Vagina (tissue), 2 donors: ENCODE results near the gene SHROOM4. TPM values are rescaled to one million over a fixed set of nuclear protein-coding genes. Genes with fewer than 3 reads are reported as not detected.

Source experiments
- DNase-seq, 2 donors: peaks; one replicate each; pipeline ENCODE4 v3.0.0-alpha.2; 2017; ENCODE audit errors: extremely low spot score in 2 of 2
- H3K27ac ChIP-seq: fragments of 200-600 bp; sonication (generic); one replicate; pipeline ENCODE4 v1.5.1; 2019
- H3K27me3 ChIP-seq: fragments of 200-600 bp; sonication (generic); one replicate; pipeline ENCODE4 v1.5.1; 2019
- H3K36me3 ChIP-seq, 2 donors: fragments of 200-600 bp; sonication (generic); one replicate each; pipeline ENCODE4 v1.5.1; 2017 to 2019
- H3K4me1 ChIP-seq: fragments of 200-600 bp; sonication (generic); one replicate; pipeline ENCODE4 v1.5.1; 2019
- H3K4me3 ChIP-seq, 2 donors: fragments of 200-600 bp; sonication (generic); 1 replicate in 1 of 2; 2 replicates in 1 of 2; pipeline ENCODE4 v1.5.1; 2016 to 2019
- H3K9me3 ChIP-seq: fragments of 200-600 bp; sonication (generic); one replicate; pipeline ENCODE4 v1.5.1; 2019
- CTCF ChIP-seq, 3 experiments: fragments of 450-650 bp in 2 of 3; fragments of 200-600 bp in 1 of 3; sonication (generic) in 1 of 3; IDR thresholded peaks; one replicate each; pipeline ENCODE4 v1.5.1; 2017 to 2019; ENCODE audit warnings: antibody characterized with exemption in 3 of 3, mild to moderate bottlenecking in 2 of 3, moderate library complexity in 2 of 3
- POLR2A ChIP-seq, 2 donors: fragments of 450-650 bp; IDR thresholded peaks; one replicate each; pipeline ENCODE4 v1.6.1; 2017; ENCODE audit warnings: antibody characterized with exemption in 2 of 2, mild to moderate bottlenecking in 2 of 2, moderate library complexity in 2 of 2
- POLR2AphosphoS5 ChIP-seq, 2 donors: sonication (generic); formaldehyde crosslinking; IDR thresholded peaks; one replicate each; pipeline ENCODE4 v1.9.0; 2017; ENCODE audit warnings: antibody characterized with exemption in 2 of 2, mild to moderate bottlenecking in 2 of 2, low read depth in 1 of 2; ENCODE audit not compliant: insufficient read depth in 1 of 2
- intact Hi-C: fragments of 100-400 bp; cut with DNase I; formaldehyde crosslinking; loops from one replicate; pipeline ENCODE4 v1.15.1; 2023
- total RNA-seq: library from RNA; depleted of rRNA; stranded (reverse); fragments of >200 nt; gene quantifications from one replicate; pipeline ENCODE4 v1.2.3, GENCODE V29; 2016

SHROOM4 gene
- total RNA-seq, 1 donor from 2014 or later = 10.1 TPM

- H3K4me3 ChIP-seq = no peak overlapping the region
- H3K4me1 ChIP-seq = peaks cover 10% of the 10 kb centered on the region
- H3K9me3 ChIP-seq = no peaks in the 10 kb centered on the region
- intact Hi-C loops = no loop called here
- no peaks in the 10 kb centered on the region for H3K36me3 ChIP-seq
- no peak for DNase-seq
- H3K27ac ChIP-seq = no peak overlapping the region
- H3K27me3 ChIP-seq = no peaks in the 10 kb centered on the region
- TF ChIP-seq POLR2A (IDR thresholded peaks at IDR 0.05) = no peak
- no peak for TF ChIP-seq CTCF (IDR thresholded peaks at IDR 0.05)
- no peak for TF ChIP-seq POLR2AphosphoS5 (IDR thresholded peaks at IDR 0.05; ENCODE audit: insufficient read depth in 1 of 2, low read depth in 1 of 2)
Observed at GRCh38 chrX:50704360-50704759, 109.6 kb downstream of the SHROOM4 start.

- no peak overlapping the region for H3K4me3 ChIP-seq
- H3K9me3 ChIP-seq = no peaks in the 10 kb centered on the region
- no peaks in the 10 kb centered on the region for H3K27me3 ChIP-seq
- H3K4me1 ChIP-seq = no peaks in the 10 kb centered on the region
- intact Hi-C loops = no loop called here
- no peaks in the 10 kb centered on the region for H3K36me3 ChIP-seq
- DNase-seq = no peak
- TF ChIP-seq POLR2A (IDR thresholded peaks at IDR 0.05) (no peak), CTCF (IDR thresholded peaks at IDR 0.05) (no peak), POLR2AphosphoS5 (IDR thresholded peaks at IDR 0.05; ENCODE audit: insufficient read depth in 1 of 2, low read depth in 1 of 2) (no peak)
- no peak overlapping the region for H3K27ac ChIP-seq
Observed at GRCh38 chrX:50700921-50701320, 113.1 kb downstream of the SHROOM4 start.

- Histone ChIP-seq H3K27ac (no peak overlapping the region), H3K4me1 (no peaks in the 10 kb centered on the region), H3K27me3 (no peaks in the 10 kb centered on the region), H3K9me3 (no peaks in the 10 kb centered on the region), H3K4me3 (no peak overlapping the region), H3K36me3 (no peaks in the 10 kb centered on the region)
- intact Hi-C loops = no loop called here
- no peak for DNase-seq
- TF ChIP-seq CTCF (IDR thresholded peaks at IDR 0.05) (no peak), POLR2AphosphoS5 (IDR thresholded peaks at IDR 0.05; ENCODE audit: insufficient read depth in 1 of 2, low read depth in 1 of 2) (no peak), POLR2A (IDR thresholded peaks at IDR 0.05) (no peak)
Observed at GRCh38 chrX:50698944-50699343, 115.0 kb downstream of the SHROOM4 start.

- H3K4me3 ChIP-seq = no peak overlapping the region
- no peak overlapping the region for H3K27ac ChIP-seq
- TF ChIP-seq POLR2AphosphoS5 (IDR thresholded peaks at IDR 0.05; ENCODE audit: insufficient read depth in 1 of 2, low read depth in 1 of 2) (no peak), CTCF (IDR thresholded peaks at IDR 0.05) (no peak), POLR2A (IDR thresholded peaks at IDR 0.05) (no peak)
- no peak for DNase-seq
- H3K27me3 ChIP-seq = no peaks in the 10 kb centered on the region
- intact Hi-C loops = no loop called here
- no peaks in the 10 kb centered on the region for H3K4me1 ChIP-seq
- no peaks in the 10 kb centered on the region for H3K9me3 ChIP-seq
- no peaks in the 10 kb centered on the region for H3K36me3 ChIP-seq
Observed at GRCh38 chrX:50697691-50698090, 116.3 kb downstream of the SHROOM4 start.

DNA sequence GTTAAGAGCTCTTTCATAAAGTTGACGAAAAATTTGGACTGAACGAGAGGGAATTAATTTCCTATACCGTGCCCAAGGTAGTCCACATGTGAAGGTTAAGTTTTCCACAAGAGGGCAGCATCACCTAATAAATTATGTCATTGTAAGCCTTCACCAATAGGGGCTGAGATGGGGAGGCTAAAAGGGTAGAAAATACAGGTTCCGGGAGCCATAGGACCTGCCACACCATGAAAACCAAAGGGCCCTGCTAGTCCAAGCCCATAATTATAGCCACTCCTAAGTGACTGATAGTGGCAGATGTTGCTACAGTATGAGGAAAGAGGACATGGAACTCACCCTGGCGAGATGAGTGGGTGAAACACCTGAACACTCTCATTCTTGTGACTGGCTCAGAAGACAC lies 122.2 kb downstream of the SHROOM4 start:
- DNase-seq = no peak
- Histone ChIP-seq H3K4me3 (no peak overlapping the region), H3K36me3 (no peaks in the 10 kb centered on the region), H3K27me3 (no peaks in the 10 kb centered on the region), H3K9me3 (no peaks in the 10 kb centered on the region), H3K27ac (no peak overlapping the region), H3K4me1 (no peaks in the 10 kb centered on the region)
- TF ChIP-seq POLR2A (IDR thresholded peaks at IDR 0.05) (no peak), CTCF (IDR thresholded peaks at IDR 0.05) (peak; percentile 11 to 51 (median 39)), POLR2AphosphoS5 (IDR thresholded peaks at IDR 0.05; ENCODE audit: insufficient read depth in 1 of 2, low read depth in 1 of 2) (no peak)
- intact Hi-C loops = no loop called here
